Ishikawa (cell line): ENCODE data around the gene C2orf66.

Source experiments
- CEBPB ChIP-seq: IDR thresholded peaks from 2 replicates; pipeline ENCODE4 v1.6.1; 2012
- EP300 ChIP-seq: IDR thresholded peaks from 2 replicates; pipeline ENCODE4 v1.6.1; 2012; ENCODE audit warnings: borderline replicate concordance
- MAX ChIP-seq: IDR thresholded peaks from 2 replicates; pipeline ENCODE4 v1.6.1; 2012
- NFIC ChIP-seq: IDR thresholded peaks from 2 replicates; pipeline ENCODE4 v1.6.1; 2012
- RAD21 ChIP-seq: IDR thresholded peaks from 2 replicates; pipeline ENCODE4 v1.6.1; 2012; ENCODE audit warnings: low read depth
- TAF1 ChIP-seq: IDR thresholded peaks from 2 replicates; pipeline ENCODE4 v1.6.1; 2012; ENCODE audit warnings: low read depth, mild to moderate bottlenecking
- TCF12 ChIP-seq: IDR thresholded peaks from 2 replicates; pipeline ENCODE4 v1.6.1; 2012; ENCODE audit warnings: low read depth
- TEAD4 ChIP-seq: IDR thresholded peaks from 2 replicates; pipeline ENCODE4 v1.6.1; 2012
- USF1 ChIP-seq: IDR thresholded peaks from 2 replicates; pipeline ENCODE4 v1.6.1; 2012
- YY1 ChIP-seq: IDR thresholded peaks from 2 replicates; pipeline ENCODE4 v1.6.1; 2012; ENCODE audit warnings: low read depth
- ZBTB7A ChIP-seq: IDR thresholded peaks from 2 replicates; pipeline ENCODE4 v1.6.1; 2012; ENCODE audit warnings: low read depth
- TF ChIP-seq, protein P1 (sequence below): IDR thresholded peaks from 2 replicates; pipeline ENCODE4 v1.6.1; 2012; ENCODE audit warnings: low read depth, mild to moderate bottlenecking

DNA sequence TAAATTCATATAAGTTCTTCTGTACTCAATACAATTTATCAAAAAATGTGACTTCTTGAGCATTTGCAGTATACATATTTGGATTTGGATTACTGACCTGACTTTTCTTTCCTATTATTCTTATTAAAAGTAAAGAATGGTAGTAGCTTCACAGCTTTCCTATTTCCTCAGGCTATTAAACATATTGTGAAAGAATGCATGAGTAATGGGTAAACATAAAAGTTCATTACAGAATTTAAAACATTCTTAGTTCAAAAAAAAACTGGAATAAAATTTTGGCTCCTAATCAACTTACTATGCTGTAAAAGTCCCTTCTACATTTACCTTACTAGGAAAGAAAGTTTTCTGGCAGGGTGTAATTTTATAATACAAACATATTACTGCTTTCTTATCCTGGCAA, 27.3 kb upstream of the C2orf66 start:
- TF ChIP-seq USF1 (no peak), EP300 (no peak), TEAD4 (no peak), MAX (no peak), CEBPB (no peak), RAD21 (no peak), YY1 (no peak), NFIC (no peak), TAF1 (no peak), ZBTB7A (no peak), TCF12 (no peak)
- TF ChIP-seq, protein P1, sequence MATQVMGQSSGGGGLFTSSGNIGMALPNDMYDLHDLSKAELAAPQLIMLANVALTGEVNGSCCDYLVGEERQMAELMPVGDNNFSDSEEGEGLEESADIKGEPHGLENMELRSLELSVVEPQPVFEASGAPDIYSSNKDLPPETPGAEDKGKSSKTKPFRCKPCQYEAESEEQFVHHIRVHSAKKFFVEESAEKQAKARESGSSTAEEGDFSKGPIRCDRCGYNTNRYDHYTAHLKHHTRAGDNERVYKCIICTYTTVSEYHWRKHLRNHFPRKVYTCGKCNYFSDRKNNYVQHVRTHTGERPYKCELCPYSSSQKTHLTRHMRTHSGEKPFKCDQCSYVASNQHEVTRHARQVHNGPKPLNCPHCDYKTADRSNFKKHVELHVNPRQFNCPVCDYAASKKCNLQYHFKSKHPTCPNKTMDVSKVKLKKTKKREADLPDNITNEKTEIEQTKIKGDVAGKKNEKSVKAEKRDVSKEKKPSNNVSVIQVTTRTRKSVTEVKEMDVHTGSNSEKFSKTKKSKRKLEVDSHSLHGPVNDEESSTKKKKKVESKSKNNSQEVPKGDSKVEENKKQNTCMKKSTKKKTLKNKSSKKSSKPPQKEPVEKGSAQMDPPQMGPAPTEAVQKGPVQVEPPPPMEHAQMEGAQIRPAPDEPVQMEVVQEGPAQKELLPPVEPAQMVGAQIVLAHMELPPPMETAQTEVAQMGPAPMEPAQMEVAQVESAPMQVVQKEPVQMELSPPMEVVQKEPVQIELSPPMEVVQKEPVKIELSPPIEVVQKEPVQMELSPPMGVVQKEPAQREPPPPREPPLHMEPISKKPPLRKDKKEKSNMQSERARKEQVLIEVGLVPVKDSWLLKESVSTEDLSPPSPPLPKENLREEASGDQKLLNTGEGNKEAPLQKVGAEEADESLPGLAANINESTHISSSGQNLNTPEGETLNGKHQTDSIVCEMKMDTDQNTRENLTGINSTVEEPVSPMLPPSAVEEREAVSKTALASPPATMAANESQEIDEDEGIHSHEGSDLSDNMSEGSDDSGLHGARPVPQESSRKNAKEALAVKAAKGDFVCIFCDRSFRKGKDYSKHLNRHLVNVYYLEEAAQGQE: no peak
